A673 (cell line): Measurements from ENCODE around the gene ITGA11.

ENCODE experiments used
- CTCF ChIP-seq: fragments of 300-800, 200-600 bp; sonication (generic); conservative IDR thresholded peaks from 2 replicates; pipeline ENCODE4 v1.5.1; 2017; ENCODE audit warnings: low read depth, mild to moderate bottlenecking, antibody characterized with exemption, low read length, moderate library complexity, mixed read lengths
- EZH2 ChIP-seq: fragments of 200-600 bp; sonication (generic); IDR thresholded peaks from 2 replicates; pipeline ENCODE4 v1.6.1; 2017; ENCODE audit warnings: borderline replicate concordance, low read depth, mild to moderate bottlenecking, mixed read lengths, antibody characterized with exemption, low read length; ENCODE audit not compliant: poor library complexity, severe bottlenecking

GRCh38 chr15:68400066-68400456 is 31.9 kb downstream of the ITGA11 start:
- no peak for TF ChIP-seq CTCF
- no peak for TF ChIP-seq EZH2
